Measurements from ENCODE around the gene CD300H.

Gene CD300H

DNA sequence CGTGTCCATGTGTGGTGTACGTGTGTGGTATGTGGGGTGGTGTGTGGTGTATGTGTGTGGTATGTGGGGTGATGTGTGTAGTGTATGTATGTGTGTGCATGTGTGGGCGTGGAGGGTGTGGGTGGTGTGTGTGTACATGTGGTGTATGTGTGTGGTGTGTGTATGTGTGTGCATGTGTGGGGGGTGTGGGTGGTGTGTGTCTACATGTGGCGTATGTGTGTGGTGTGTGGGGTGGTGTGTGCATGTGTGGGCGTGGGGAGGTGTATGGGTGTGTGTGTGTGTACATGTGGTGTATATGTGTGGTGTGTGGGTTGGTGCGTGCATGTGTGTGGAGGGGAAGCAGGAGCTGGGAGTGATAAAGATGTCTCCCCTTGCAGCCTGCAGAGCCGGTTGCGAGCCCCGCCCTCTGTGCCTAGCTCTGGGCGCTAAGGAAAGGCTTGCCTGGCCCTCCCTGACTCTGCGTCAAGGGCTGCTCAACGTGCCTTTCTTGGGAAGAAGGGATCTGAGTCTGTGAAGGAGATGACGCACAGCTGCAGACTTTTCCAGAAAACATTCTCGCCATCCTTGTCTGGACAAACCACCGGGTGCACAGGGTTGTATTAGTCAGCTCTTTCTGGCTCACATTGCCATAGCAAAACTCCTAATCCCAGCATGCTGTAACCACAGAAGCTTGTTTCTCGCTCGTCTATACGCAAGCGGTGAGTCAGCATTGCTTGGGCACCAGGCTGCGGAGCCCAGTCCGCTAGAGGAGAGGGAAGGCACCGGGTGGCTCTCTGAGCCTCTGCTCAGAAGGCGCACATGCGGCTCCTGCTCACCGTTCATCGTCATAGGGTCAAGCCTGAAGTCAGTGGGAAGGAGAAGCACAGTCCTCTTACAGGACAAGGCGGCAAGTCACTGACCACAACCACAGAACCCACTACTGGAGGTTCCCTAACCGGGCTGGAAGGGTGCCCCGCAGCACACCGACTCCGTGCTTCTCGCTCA lies 2.0 kb upstream of the CD300H start (continued):
- TF ChIP-seq ZNF48 (tag by site-specific recombination; IDR thresholded peaks at IDR 0.05), result no peak
- no peak for TF ChIP-seq ZBTB7A (tag by site-specific recombination; IDR thresholded peaks at IDR 0.05; ENCODE audit: low read depth)
- TF ChIP-seq, protein P1, sequence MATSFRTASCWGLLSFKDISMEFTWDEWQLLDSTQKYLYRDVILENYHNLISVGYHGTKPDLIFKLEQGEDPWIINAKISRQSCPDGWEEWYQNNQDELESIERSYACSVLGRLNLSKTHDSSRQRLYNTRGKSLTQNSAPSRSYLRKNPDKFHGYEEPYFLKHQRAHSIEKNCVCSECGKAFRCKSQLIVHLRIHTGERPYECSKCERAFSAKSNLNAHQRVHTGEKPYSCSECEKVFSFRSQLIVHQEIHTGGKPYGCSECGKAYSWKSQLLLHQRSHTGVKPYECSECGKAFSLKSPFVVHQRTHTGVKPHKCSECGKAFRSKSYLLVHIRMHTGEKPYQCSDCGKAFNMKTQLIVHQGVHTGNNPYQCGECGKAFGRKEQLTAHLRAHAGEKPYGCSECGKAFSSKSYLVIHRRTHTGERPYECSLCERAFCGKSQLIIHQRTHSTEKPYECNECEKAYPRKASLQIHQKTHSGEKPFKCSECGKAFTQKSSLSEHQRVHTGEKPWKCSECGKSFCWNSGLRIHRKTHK (tag by site-specific recombination; IDR thresholded peaks at IDR 0.05), result 0 out of 2 replicates have a peak, but pooled peaks have one; percentile 14
- TF ChIP-seq ZNF24 (tag by site-specific recombination; IDR thresholded peaks at IDR 0.05), result no peak
- TF ChIP-seq REPIN1 (tag by site-specific recombination; IDR thresholded peaks at IDR 0.05; ENCODE audit: low read depth), result no peak
- no peak for TF ChIP-seq ZNF843 (tag by site-specific recombination; IDR thresholded peaks at IDR 0.05)
- 0 out of 2 replicates have a peak, but pooled peaks have one; percentile 67 for TF ChIP-seq ZNF239 (tag by site-specific recombination; IDR thresholded peaks at IDR 0.05)
- TF ChIP-seq ZNF513 (tag by site-specific recombination; IDR thresholded peaks at IDR 0.05), result no peak
- peak; percentile 43; the same call in 1 of the 2 replicates for TF ChIP-seq ZBTB17 (tag by site-specific recombination; IDR thresholded peaks at IDR 0.05)
- TF ChIP-seq ZBTB48 (tag by site-specific recombination; IDR thresholded peaks at IDR 0.05), result 0 out of 2 replicates have a peak, but pooled peaks have one; percentile 31
- peak; percentile 99 for TF ChIP-seq ZFHX2 (tag by site-specific recombination; conservative IDR thresholded peaks at IDR 0.05)
- TF ChIP-seq IKZF3 (tag by site-specific recombination; IDR thresholded peaks at IDR 0.05), result no peak
- no peak for TF ChIP-seq ZNF19 (tag by site-specific recombination; IDR thresholded peaks at IDR 0.05; ENCODE audit: low read depth)
- TF ChIP-seq ZNF280C (tag by site-specific recombination; IDR thresholded peaks at IDR 0.05), result peak; percentile 57; the same call in 1 of the 2 replicates
- TF ChIP-seq ZNF785 (tag by site-specific recombination; IDR thresholded peaks at IDR 0.05), result peak; percentile 69; the same call in 1 of the 2 replicates
- TF ChIP-seq GLIS1 (tag by site-specific recombination; IDR thresholded peaks at IDR 0.05), result no peak
- TF ChIP-seq, protein P2, sequence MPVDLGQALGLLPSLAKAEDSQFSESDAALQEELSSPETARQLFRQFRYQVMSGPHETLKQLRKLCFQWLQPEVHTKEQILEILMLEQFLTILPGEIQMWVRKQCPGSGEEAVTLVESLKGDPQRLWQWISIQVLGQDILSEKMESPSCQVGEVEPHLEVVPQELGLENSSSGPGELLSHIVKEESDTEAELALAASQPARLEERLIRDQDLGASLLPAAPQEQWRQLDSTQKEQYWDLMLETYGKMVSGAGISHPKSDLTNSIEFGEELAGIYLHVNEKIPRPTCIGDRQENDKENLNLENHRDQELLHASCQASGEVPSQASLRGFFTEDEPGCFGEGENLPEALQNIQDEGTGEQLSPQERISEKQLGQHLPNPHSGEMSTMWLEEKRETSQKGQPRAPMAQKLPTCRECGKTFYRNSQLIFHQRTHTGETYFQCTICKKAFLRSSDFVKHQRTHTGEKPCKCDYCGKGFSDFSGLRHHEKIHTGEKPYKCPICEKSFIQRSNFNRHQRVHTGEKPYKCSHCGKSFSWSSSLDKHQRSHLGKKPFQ (tag by site-specific recombination; IDR thresholded peaks at IDR 0.05), result peak; percentile 6; the same call in 1 of the 2 replicates
- no peak for TF ChIP-seq ZSCAN16 (tag by site-specific recombination; IDR thresholded peaks at IDR 0.05)
- no peak for TF ChIP-seq ZNF624 (tag by site-specific recombination; IDR thresholded peaks at IDR 0.05)
- TF ChIP-seq ZBTB20 (tag by site-specific recombination; IDR thresholded peaks at IDR 0.05), result peak; percentile 21; the same call in 1 of the 2 replicates
- no peak for TF ChIP-seq ZNF416 (tag by site-specific recombination; IDR thresholded peaks at IDR 0.05)
- TF ChIP-seq ZNF274 (IDR thresholded peaks at IDR 0.05; ENCODE audit: low read length), result no peak
- TF ChIP-seq ZNF274 (tag by site-specific recombination; IDR thresholded peaks at IDR 0.05; ENCODE audit: borderline replicate concordance), result no peak
- no peak for TF ChIP-seq MYNN (tag by site-specific recombination; IDR thresholded peaks at IDR 0.05; ENCODE audit: borderline replicate concordance)
- TF ChIP-seq KLF7 (tag by site-specific recombination; IDR thresholded peaks at IDR 0.05; ENCODE audit: borderline replicate concordance), result no peak
- TF ChIP-seq YY1 (tag by site-specific recombination; IDR thresholded peaks at IDR 0.05), result no peak
